Measurements from ENCODE around the gene PNMA6F.
"Not testable (repeated sequence)": the region's sequence is repeated elsewhere in the genome, so short reads cannot be mapped to it uniquely, and the experiment has no call there.

Gene PNMA6F

GRCh38 chrX:153275418-153275817, 46.1 kb downstream of the PNMA6F start:
- H3K9me3 ChIP-seq (ENCODE audit: severe bottlenecking); DNase-seq; H3K27me3 ChIP-seq (ENCODE audit: insufficient read depth, low read depth, severe bottlenecking); H3K36me3 ChIP-seq; H3K27ac ChIP-seq; H3K4me3 ChIP-seq (ENCODE audit: low read depth, low read length): not testable (repeated sequence)

- not testable (repeated sequence) for H3K27me3 ChIP-seq (ENCODE audit: insufficient read depth, low read depth, severe bottlenecking); DNase-seq; H3K36me3 ChIP-seq; H3K9me3 ChIP-seq (ENCODE audit: severe bottlenecking); H3K4me3 ChIP-seq (ENCODE audit: low read depth, low read length); H3K27ac ChIP-seq
Observed at GRCh38 chrX:153272584-153272983, 49.0 kb downstream of the PNMA6F start.

GRCh38 chrX:153272070-153272469, 49.5 kb downstream of the PNMA6F start:
- H3K27me3 ChIP-seq (ENCODE audit: insufficient read depth, low read depth, severe bottlenecking); H3K4me3 ChIP-seq (ENCODE audit: low read depth, low read length); H3K9me3 ChIP-seq (ENCODE audit: severe bottlenecking); H3K27ac ChIP-seq; H3K36me3 ChIP-seq; DNase-seq: not testable (repeated sequence)
